Activated T-helper 1 cell treated with anti-CD3 and anti-CD28 coated beads, Interleukin-12 subunit alpha, Interleukin-12 subunit beta, Interleukin-2, Interleukin-4 antibody, amounts not matched to agents 30 ng/mL and 10 ng/mL and 1 ng/mL, durations not matched to agents 14 hours and 24 hours and 36 hours (primary cell): Measurements from ENCODE around the gene PLEKHG5. TPM values are rescaled to one million over a fixed set of nuclear protein-coding genes. Genes with fewer than 3 reads are reported as not detected.
A peak's percentile ranks its signal among the peaks of the same experiment; 100 is the strongest.

Experiments used
- DNase-seq: peaks from one replicate; pipeline ENCODE4 v3.0.0; 2021; ENCODE audit warnings: low spot score
- H3K27ac Mint-ChIP-seq: one replicate; pipeline ENCODE4 v1.8.0; 2021; ENCODE audit warnings: mild to moderate bottlenecking, mixed read lengths
- H3K27me3 Mint-ChIP-seq: one replicate; pipeline ENCODE4 v1.8.0; 2022; ENCODE audit warnings: mild to moderate bottlenecking, moderate library complexity, mixed read lengths; ENCODE audit not compliant: insufficient read depth
- H3K36me3 Mint-ChIP-seq: one replicate; pipeline ENCODE4 v1.8.0; 2021; ENCODE audit warnings: low read depth, mixed read lengths
- H3K4me1 Mint-ChIP-seq: one replicate; pipeline ENCODE4 v1.8.0; 2021; ENCODE audit warnings: low read depth, mixed read lengths
- H3K4me3 Mint-ChIP-seq: one replicate; pipeline ENCODE4 v1.8.0; 2021; ENCODE audit warnings: mild to moderate bottlenecking, moderate library complexity, mixed read lengths
- H3K9me3 Mint-ChIP-seq: one replicate; pipeline ENCODE4 v1.8.0; 2021; ENCODE audit warnings: mixed read lengths
- intact Hi-C: fragments of 100-400 bp; cut with micrococcal nuclease; formaldehyde crosslinking; loops from one replicate; pipeline ENCODE4 v1.15.1; 2024
- total RNA-seq: library from RNA; stranded (reverse); gene quantifications from 2 replicates; pipeline ENCODE4 v1.2.3, GENCODE V29; 2022

Gene PLEKHG5
- total RNA-seq, 1 donor from 2014 or later = 1.8 TPM

DNA sequence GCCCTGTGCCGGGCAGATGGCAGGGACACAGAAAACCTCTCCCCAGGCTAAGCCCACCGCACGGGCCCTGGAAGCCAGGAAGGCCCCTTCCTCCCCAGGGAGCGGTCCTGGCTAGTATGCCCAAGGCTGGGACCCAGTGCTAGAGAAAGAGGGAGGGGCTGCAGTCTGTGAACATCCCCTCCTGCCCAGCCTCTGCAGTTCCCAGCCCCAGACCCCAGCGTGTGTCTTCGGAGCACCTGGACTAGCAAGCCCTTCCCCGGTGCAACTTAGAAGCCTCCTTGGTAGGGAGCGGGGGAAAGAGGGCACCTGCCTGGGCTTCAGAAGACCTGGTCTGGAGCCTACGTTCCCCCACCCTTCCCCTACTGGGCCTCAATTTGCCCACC, 2.1 kb downstream of the PLEKHG5 start:
- peak overlapping the region; percentile 85 for H3K4me3 Mint-ChIP-seq

GRCh38 chr1:6488602-6489382, 2.7 kb downstream of the PLEKHG5 start:
- Mint-ChIP-seq H3K4me3 (no peak overlapping the region), H3K9me3 (no peaks in the 10 kb centered on the region), H3K27me3 (peaks cover 33% of the 10 kb centered on the region), H3K4me1 (peaks cover 16% of the 10 kb centered on the region), H3K36me3 (peaks cover 2% of the 10 kb centered on the region), H3K27ac (no peak overlapping the region)
- intact Hi-C loops = no loop called here
- DNase-seq = no peak

More for the DNA sequence above, 2.1 kb downstream of the PLEKHG5 start:
- Mint-ChIP-seq H3K4me1 (peaks cover 16% of the 10 kb centered on the region), H3K27ac (no peak overlapping the region), H3K9me3 (no peaks in the 10 kb centered on the region), H3K27me3 (peaks cover 29% of the 10 kb centered on the region), H3K36me3 (peaks cover 2% of the 10 kb centered on the region)
- no peak for DNase-seq
- intact Hi-C loops = no loop called here

DNA sequence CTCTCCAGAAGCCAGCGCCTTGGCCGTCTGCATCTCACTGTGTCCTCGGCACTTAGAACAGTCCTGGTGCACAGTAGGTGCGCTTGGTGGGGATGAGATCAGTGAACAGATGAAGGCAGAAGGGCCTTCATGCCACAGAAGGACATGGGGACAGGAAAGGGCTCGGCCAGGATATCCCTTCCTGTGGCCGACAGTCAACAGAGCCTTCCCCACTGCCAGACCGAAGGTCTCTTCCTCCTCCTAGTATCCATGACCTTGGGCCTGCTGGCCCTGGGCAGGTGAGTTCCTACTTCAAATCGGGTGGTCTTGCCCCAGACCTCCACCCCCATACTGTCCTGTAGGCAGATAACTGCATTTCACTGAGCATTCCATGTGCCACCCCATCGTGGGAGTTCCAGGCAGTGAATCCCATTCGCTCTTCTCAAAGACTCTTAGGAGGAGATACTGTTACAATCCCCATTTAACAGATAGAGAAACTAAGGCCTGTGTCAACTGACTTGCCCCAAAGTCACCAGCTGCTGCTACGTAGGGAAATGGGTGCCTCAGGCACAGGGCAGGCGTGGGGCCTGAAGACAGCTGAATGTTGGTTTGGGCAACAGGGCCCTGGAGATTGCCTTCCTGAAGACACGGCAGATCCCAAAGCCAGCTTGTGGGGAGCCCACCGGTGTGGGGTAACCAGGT, 3.5 kb downstream of the PLEKHG5 start:
- DNase-seq = no peak
- peaks cover 2% of the 10 kb centered on the region for H3K36me3 Mint-ChIP-seq
- intact Hi-C loops = loop anchor here (2.0 kb wide), 1 partner anchor 23 kb away; no protein-coding TSS in a partner anchor
- H3K9me3 Mint-ChIP-seq = no peaks in the 10 kb centered on the region
- peaks cover 34% of the 10 kb centered on the region for H3K27me3 Mint-ChIP-seq
- no peak overlapping the region for H3K4me3 Mint-ChIP-seq
- no peak overlapping the region for H3K27ac Mint-ChIP-seq
- peaks cover 16% of the 10 kb centered on the region for H3K4me1 Mint-ChIP-seq

DNA sequence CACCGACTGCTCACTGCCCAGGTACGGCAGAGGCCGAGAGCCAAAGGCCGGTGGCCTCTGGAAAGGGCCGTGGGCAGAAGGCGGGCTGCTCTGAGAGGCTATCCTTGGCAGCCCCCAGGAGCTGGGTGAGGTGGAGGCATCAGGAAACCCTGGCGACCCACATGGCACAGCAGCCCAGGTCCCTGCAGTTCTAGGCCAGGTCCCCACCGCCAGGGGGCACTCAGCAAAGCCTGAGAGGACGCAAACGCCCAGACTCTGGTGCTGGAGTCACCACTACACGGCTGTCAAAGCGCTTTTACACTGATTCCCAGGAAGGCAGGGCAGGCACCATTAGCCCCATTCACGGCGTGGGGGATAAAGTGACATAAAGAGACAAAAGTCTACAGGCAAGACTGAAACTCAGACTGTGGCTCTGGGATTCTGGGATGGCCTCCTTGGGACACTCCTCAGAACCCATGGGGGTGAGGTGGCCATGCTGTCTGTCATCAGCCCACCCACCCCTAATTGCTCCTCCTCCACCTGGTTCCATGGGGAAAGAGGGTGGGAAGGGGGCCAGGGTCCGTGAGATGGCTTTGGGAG, 4.9 kb downstream of the PLEKHG5 start:
- Mint-ChIP-seq H3K27me3 (peaks cover 44% of the 10 kb centered on the region), H3K27ac (no peak overlapping the region), H3K4me1 (peaks cover 12% of the 10 kb centered on the region), H3K36me3 (peaks cover under 1% of the 10 kb centered on the region), H3K4me3 (no peak overlapping the region), H3K9me3 (no peaks in the 10 kb centered on the region)
- intact Hi-C loops = loop anchor here (1.0 to 2.0 kb wide), 3 partner anchors 22 to 160 kb away; no protein-coding TSS in a partner anchor
- DNase-seq = peak; percentile 75

- no peaks in the 10 kb centered on the region for H3K9me3 Mint-ChIP-seq
- intact Hi-C loops = loop anchor here (1.0 to 2.0 kb wide), 3 partner anchors 21 to 161 kb away; no protein-coding TSS in a partner anchor
- no peaks in the 10 kb centered on the region for H3K36me3 Mint-ChIP-seq
- peaks cover 45% of the 10 kb centered on the region for H3K27me3 Mint-ChIP-seq
- no peak for DNase-seq
- peaks cover 8% of the 10 kb centered on the region for H3K4me1 Mint-ChIP-seq
- no peak overlapping the region for H3K27ac Mint-ChIP-seq
- no peak overlapping the region for H3K4me3 Mint-ChIP-seq
These were observed 6.0 kb downstream of the PLEKHG5 start for GRCh38 chr1:6485168-6486101.

- Mint-ChIP-seq H3K4me1 (peaks cover 8% of the 10 kb centered on the region), H3K27ac (no peak overlapping the region), H3K27me3 (peaks cover 45% of the 10 kb centered on the region), H3K9me3 (no peaks in the 10 kb centered on the region), H3K4me3 (no peak overlapping the region), H3K36me3 (no peaks in the 10 kb centered on the region)
- intact Hi-C loops = no loop called here
- DNase-seq = no peak
These were observed 6.7 kb downstream of the PLEKHG5 start for GRCh38 chr1:6484826-6485167.

DNA sequence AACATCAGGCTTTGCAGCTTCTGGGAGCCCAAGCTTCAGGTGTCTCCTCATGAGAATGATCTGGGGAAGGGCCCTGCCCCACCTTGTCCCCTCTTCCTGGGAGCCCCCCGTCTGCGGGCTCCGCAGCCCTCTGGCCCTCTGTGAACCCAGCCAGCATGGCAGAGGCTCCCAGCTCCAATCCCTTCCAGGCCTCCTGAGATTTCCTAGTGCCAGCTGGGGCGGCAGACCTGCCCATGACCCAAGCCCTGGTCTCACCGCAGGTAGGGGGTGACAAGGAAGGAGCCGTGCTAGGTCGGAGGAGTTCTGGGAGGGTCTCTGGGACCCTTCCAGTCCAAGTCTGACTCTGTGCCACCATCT, 7.7 kb downstream of the PLEKHG5 start:
- no peaks in the 10 kb centered on the region for H3K36me3 Mint-ChIP-seq
- H3K4me1 Mint-ChIP-seq = peaks cover 8% of the 10 kb centered on the region
- no peak for DNase-seq
- H3K27me3 Mint-ChIP-seq = peaks cover 45% of the 10 kb centered on the region
- no peak overlapping the region for H3K27ac Mint-ChIP-seq
- intact Hi-C loops = no loop called here
- H3K4me3 Mint-ChIP-seq = no peak overlapping the region
- H3K9me3 Mint-ChIP-seq = no peaks in the 10 kb centered on the region

DNA sequence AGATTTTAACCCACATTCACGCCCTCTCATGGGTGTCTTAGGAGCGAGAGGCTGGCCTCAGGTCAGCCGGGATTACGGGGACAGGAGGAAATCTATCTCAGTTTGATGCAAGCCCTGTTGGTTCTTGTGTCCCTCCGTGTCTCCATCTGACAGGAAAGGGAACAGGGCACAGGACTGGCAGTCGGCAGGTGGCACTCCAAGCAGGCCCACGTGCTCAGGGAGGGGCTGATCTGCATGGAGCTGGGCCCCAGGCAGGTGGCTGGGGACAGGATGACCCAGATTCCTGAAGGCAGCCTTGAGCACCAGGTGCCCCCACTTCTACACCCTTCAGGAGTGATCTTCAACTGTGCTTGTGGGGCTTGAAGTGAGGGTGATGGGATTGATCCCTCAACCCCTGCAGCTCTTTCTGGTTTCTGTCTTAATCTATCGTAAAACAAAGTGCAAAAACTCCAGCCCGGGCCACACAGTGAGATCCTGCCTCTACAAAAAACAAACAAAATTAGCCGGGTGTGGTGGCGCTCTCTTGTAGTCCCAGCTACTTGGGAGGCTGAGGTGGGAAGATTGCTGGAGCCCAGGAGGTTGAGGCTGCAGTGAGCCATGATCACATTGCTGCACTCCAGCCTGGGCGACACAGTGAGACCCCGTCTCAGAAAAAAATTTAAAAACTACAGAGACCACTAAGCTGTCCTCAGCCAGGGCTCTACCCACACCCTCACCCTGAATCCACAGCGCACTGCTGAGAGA, 8.3 kb downstream of the PLEKHG5 start:
- H3K4me1 Mint-ChIP-seq = peaks cover 8% of the 10 kb centered on the region
- H3K27me3 Mint-ChIP-seq = peaks cover 45% of the 10 kb centered on the region
- intact Hi-C loops = no loop called here
- no peak overlapping the region for H3K4me3 Mint-ChIP-seq
- DNase-seq = no peak
- no peaks in the 10 kb centered on the region for H3K36me3 Mint-ChIP-seq
- no peak overlapping the region for H3K27ac Mint-ChIP-seq
- H3K9me3 Mint-ChIP-seq = no peaks in the 10 kb centered on the region

DNA sequence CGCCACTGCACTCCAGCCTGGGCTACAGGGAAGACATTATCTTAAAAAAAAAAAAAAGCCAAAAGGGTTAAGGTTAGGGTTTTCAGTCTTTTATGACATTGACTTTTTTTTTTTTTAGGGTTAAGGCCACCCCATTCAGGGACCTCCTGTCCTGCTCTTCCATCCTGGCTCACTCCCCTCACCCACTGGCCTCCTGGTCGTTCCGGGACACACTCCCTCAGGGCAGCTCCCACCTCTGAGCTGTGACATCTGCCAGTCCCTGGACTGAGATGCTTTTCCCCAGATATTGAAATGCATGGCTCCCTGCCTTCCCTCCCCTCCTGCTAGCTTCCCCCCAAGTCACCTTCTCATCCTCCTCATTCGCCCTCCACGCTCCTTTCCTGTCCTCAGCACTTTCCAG, 9.6 kb downstream of the PLEKHG5 start:
- peaks cover 7% of the 10 kb centered on the region for H3K4me1 Mint-ChIP-seq
- H3K4me3 Mint-ChIP-seq = no peak overlapping the region
- H3K27me3 Mint-ChIP-seq = peaks cover 35% of the 10 kb centered on the region
- H3K27ac Mint-ChIP-seq = no peak overlapping the region
- no peak for DNase-seq
- no peaks in the 10 kb centered on the region for H3K9me3 Mint-ChIP-seq
- intact Hi-C loops = no loop called here
- H3K36me3 Mint-ChIP-seq = no peaks in the 10 kb centered on the region

GRCh38 chr1:6477039-6477820, 14.2 kb downstream of the PLEKHG5 start:
- no peak for DNase-seq
- H3K9me3 Mint-ChIP-seq = no peaks in the 10 kb centered on the region
- H3K36me3 Mint-ChIP-seq = no peaks in the 10 kb centered on the region
- peaks cover 7% of the 10 kb centered on the region for H3K27me3 Mint-ChIP-seq
- intact Hi-C loops = no loop called here
- H3K27ac Mint-ChIP-seq = no peak overlapping the region
- no peaks in the 10 kb centered on the region for H3K4me1 Mint-ChIP-seq
- no peak overlapping the region for H3K4me3 Mint-ChIP-seq

DNA sequence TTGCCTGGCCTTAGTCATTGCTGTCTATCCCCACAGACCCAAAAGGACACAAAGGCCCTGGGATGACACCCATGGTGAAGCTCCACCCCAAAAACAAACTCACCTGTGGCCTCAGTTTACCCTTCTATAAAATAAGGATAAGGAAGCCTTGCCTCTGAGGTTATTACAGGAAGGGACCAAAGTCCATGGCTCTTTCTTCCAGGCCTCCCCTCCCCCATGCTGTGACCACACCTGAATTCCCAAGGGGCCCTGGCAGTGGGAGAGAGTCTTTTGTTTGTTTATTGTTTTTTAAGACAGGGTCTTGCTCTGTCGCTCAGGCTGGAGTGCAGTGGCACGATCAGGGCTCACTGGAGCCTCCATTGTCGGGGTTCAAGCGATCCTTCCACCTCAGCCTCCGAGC, 15.0 kb downstream of the PLEKHG5 start:
- intact Hi-C loops = no loop called here
- Mint-ChIP-seq H3K4me1 (no peaks in the 10 kb centered on the region), H3K27ac (no peak overlapping the region), H3K36me3 (no peaks in the 10 kb centered on the region), H3K4me3 (no peak overlapping the region), H3K27me3 (peaks cover under 1% of the 10 kb centered on the region), H3K9me3 (no peaks in the 10 kb centered on the region)
- DNase-seq = no peak
